PC-9 (cell line): Measurements from ENCODE around the gene PRICKLE2. TPM values are rescaled to one million over a fixed set of nuclear protein-coding genes. Genes with fewer than 3 reads are reported as not detected.

ENCODE experiments used
- BruUV-seq: library from RNA; stranded (reverse); fragments of 400-500 nt; replicated peaks from 2 replicates; lab custom pipeline; 2021; lab: Mats Ljungman, UMichigan
- CTCF ChIA-PET: fragments of 300-600 bp; sonication (Branson Sonifier 250); formaldehyde crosslinking; loops from one replicate; lab custom pipeline; 2022; ENCODE audit warnings: antibody characterized with exemption; lab: Charles Lee
- POLR2A ChIA-PET: fragments of 300-600 bp; sonication (Branson Sonifier 250); formaldehyde crosslinking; loops from one replicate; lab custom pipeline; 2022; ENCODE audit warnings: antibody characterized with exemption; ENCODE audit not compliant: unreplicated experiment; lab: Charles Lee
- DNase-seq, 2 experiments: peaks; one replicate each; pipeline versions ENCODE4 v3.0.0 to v3.0.0-alpha.2; 2015 to 2022; ENCODE audit warnings: mixed read lengths in 1 of 2
- H2AFZ ChIP-seq: fragments of 200-600 bp; sonication (generic); 2 replicates; pipeline ENCODE4 v1.8.1; 2017; ENCODE audit warnings: antibody characterized with exemption
- H3F3A ChIP-seq: fragments of 200-600 bp; sonication (generic); 2 replicates; pipeline ENCODE4 v1.8.1; 2017; ENCODE audit warnings: antibody characterized with exemption, mild to moderate bottlenecking, low read depth; ENCODE audit not compliant: insufficient read depth
- H3K27ac ChIP-seq: fragments of 200-600 bp; sonication (generic); 2 replicates; pipeline ENCODE4 v1.6.1; 2016; ENCODE audit warnings: mixed run types
- H3K27me3 ChIP-seq: fragments of 200-600 bp; sonication (generic); 2 replicates; pipeline ENCODE4 v1.6.1; 2016; ENCODE audit warnings: low read depth, mixed run types; ENCODE audit not compliant: insufficient read depth
- H3K36me3 ChIP-seq: fragments of 200-600 bp; sonication (generic); 2 replicates; pipeline ENCODE4 v1.6.1; 2016; ENCODE audit warnings: low read depth, mixed run types
- H3K4me1 ChIP-seq: fragments of 200-600 bp; sonication (generic); replicated peaks from 2 replicates; pipeline ENCODE4 v1.6.1; 2016; ENCODE audit warnings: mixed run types; ENCODE audit not compliant: insufficient read depth
- H3K4me2 ChIP-seq: fragments of 200-600 bp; sonication (generic); 2 replicates; pipeline ENCODE4 v1.6.1; 2017; ENCODE audit warnings: mixed run types
- H3K4me3 ChIP-seq: fragments of 200-600 bp; sonication (generic); 2 replicates; pipeline ENCODE4 v1.6.1; 2016; ENCODE audit warnings: mixed run types
- H3K79me2 ChIP-seq: fragments of 200-600 bp; sonication (generic); 2 replicates; pipeline ENCODE4 v1.6.1; 2017; ENCODE audit warnings: low read depth, mixed run types
- H3K9me2 ChIP-seq: fragments of 200-600 bp; sonication (generic); 2 replicates; pipeline ENCODE4 v1.8.1; 2017; ENCODE audit warnings: mild to moderate bottlenecking; ENCODE audit not compliant: insufficient read depth
- H3K9me3 ChIP-seq: fragments of 200-600 bp; sonication (generic); 2 replicates; pipeline ENCODE4 v1.8.1; 2016; ENCODE audit warnings: low read depth; ENCODE audit not compliant: insufficient read depth
- H4K20me1 ChIP-seq: fragments of 200-600 bp; sonication (generic); 2 replicates; pipeline ENCODE4 v1.8.1; 2017; ENCODE audit not compliant: insufficient read depth
- EZH2 ChIP-seq: fragments of 200-600 bp; sonication (generic); IDR thresholded peaks from 2 replicates; pipeline ENCODE4 v1.8.0; 2017; ENCODE audit warnings: antibody characterized with exemption, low read depth
- intact Hi-C: fragments of 100-400 bp; cut with micrococcal nuclease; formaldehyde crosslinking; loops from one replicate; pipeline ENCODE4 v1.10.0; 2022; ENCODE audit not compliant: unreplicated experiment
- total RNA-seq: library from RNA; stranded (reverse); gene quantifications from 2 replicates; pipeline ENCODE4 v1.2.3, GENCODE V29; 2021
- TF ChIP-seq, protein P1 (sequence below): fragments of 200-600 bp; sonication (generic); conservative IDR thresholded peaks from 2 replicates; pipeline ENCODE4 v1.6.1; 2017; ENCODE audit warnings: mixed run types, antibody characterized with exemption, mild to moderate bottlenecking, moderate library complexity

Gene PRICKLE2
- total RNA-seq, 1 experiment from 2014 or later = 7.9 TPM

DNA sequence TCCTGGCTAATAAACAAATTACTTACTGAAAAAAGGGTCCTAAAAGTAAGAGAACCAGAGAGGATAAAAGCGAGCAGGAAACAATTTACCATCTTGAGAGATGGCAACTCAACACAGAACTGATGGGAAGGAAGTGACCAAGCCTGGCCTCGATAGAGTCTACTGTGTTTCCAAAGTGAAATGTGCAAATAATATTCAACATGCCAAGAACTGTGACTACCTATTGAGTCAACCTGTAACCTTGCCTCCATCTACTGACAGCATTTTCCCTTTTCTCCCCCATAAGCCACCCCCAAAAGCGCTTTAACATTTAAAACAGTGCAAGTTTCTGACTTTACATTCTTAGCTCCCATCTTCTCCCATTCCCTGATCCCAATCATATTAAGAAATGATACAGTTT is 126.6 kb downstream of the PRICKLE2 start:
- no TSS peak for BruUV-seq
- intact Hi-C loops = no loop called here
- TF ChIP-seq, protein P1, sequence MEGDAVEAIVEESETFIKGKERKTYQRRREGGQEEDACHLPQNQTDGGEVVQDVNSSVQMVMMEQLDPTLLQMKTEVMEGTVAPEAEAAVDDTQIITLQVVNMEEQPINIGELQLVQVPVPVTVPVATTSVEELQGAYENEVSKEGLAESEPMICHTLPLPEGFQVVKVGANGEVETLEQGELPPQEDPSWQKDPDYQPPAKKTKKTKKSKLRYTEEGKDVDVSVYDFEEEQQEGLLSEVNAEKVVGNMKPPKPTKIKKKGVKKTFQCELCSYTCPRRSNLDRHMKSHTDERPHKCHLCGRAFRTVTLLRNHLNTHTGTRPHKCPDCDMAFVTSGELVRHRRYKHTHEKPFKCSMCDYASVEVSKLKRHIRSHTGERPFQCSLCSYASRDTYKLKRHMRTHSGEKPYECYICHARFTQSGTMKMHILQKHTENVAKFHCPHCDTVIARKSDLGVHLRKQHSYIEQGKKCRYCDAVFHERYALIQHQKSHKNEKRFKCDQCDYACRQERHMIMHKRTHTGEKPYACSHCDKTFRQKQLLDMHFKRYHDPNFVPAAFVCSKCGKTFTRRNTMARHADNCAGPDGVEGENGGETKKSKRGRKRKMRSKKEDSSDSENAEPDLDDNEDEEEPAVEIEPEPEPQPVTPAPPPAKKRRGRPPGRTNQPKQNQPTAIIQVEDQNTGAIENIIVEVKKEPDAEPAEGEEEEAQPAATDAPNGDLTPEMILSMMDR = no peak
- TF ChIP-seq EZH2 = no peak
- Histone ChIP-seq H3K27me3 (no peaks in the 10 kb centered on the region), H3K9me3 (no peaks in the 10 kb centered on the region), H3K4me1 (no peaks in the 10 kb centered on the region), H3K79me2 (no peaks in the 10 kb centered on the region), H2AFZ (no peak overlapping the region), H3K4me3 (no peak overlapping the region), H3K9me2 (no peaks in the 10 kb centered on the region), H3F3A (no peaks in the 10 kb centered on the region), H4K20me1 (no peaks in the 10 kb centered on the region), H3K27ac (no peak overlapping the region), H3K36me3 (no peaks in the 10 kb centered on the region), H3K4me2 (no peak overlapping the region)
- ChIA-PET CTCF (no interaction called here), POLR2A (no interaction called here)
- DNase-seq = no peak

DNA sequence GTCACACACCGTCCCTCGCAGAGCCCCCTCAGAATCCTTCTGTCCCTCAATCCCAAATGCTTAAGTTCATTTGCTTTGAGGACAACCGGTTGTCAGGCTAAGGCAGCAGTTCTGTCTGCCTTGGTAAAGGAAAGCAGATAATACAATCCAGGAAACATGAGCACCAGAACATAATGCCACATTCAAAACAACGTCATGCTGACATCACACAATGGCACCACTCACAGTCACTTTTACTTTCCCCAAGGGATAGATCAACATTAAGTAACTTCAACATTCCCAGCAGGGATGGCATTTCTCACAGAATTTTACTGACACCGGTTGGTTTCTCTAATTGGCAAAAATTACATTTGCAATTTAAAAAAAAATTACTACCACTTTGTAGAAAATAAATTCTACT is 127.3 kb downstream of the PRICKLE2 start:
- Histone ChIP-seq H3K36me3 (no peaks in the 10 kb centered on the region), H3K27ac (no peak overlapping the region)
- TF ChIP-seq, protein P1 = no peak
- TF ChIP-seq EZH2 = no peak

GRCh38 chr3:64095802-64096201 is 129.5 kb downstream of the PRICKLE2 start:
- no peaks in the 10 kb centered on the region for H3K79me2 ChIP-seq
- BruUV-seq = no TSS peak
- CTCF ChIA-PET = no interaction called here
- H2AFZ ChIP-seq = no peak overlapping the region
- no peak for TF ChIP-seq EZH2
- TF ChIP-seq, protein P1 = no peak
- no peaks in the 10 kb centered on the region for H3K27me3 ChIP-seq
- POLR2A ChIA-PET = no interaction called here
- no peak for DNase-seq
- no peaks in the 10 kb centered on the region for H3K9me3 ChIP-seq
- intact Hi-C loops = no loop called here
- no peaks in the 10 kb centered on the region for H3F3A ChIP-seq
- no peaks in the 10 kb centered on the region for H3K36me3 ChIP-seq
- no peaks in the 10 kb centered on the region for H3K9me2 ChIP-seq
- no peak overlapping the region for H3K4me2 ChIP-seq
- no peak overlapping the region for H3K4me3 ChIP-seq
- H3K27ac ChIP-seq = no peak overlapping the region
- no peaks in the 10 kb centered on the region for H4K20me1 ChIP-seq
- no peaks in the 10 kb centered on the region for H3K4me1 ChIP-seq

More for the DNA sequence above, 127.3 kb downstream of the PRICKLE2 start:
- Histone ChIP-seq H3K9me2 (no peaks in the 10 kb centered on the region), H3K4me2 (no peak overlapping the region), H3K4me3 (no peak overlapping the region), H3K4me1 (no peaks in the 10 kb centered on the region), H3F3A (no peaks in the 10 kb centered on the region), H2AFZ (no peak overlapping the region), H3K79me2 (no peaks in the 10 kb centered on the region), H3K27me3 (no peaks in the 10 kb centered on the region), H4K20me1 (no peaks in the 10 kb centered on the region), H3K9me3 (no peaks in the 10 kb centered on the region)
- ChIA-PET CTCF (no interaction called here), POLR2A (no interaction called here)
- intact Hi-C loops = no loop called here
- no TSS peak for BruUV-seq
- DNase-seq = no peak
